Fibroblast of the aortic adventitia (primary cell): ENCODE data around the gene TMEM254. TPM values are rescaled to one million over a fixed set of nuclear protein-coding genes. Genes with fewer than 3 reads are reported as not detected.
A peak's percentile ranks its signal among the peaks of the same experiment; 100 is the strongest.

Experiments
- DNase-seq: peaks from one replicate; pipeline ENCODE4 v3.0.0-alpha.2; 2010; ENCODE audit warnings: low read depth
- H3K4me3 ChIP-seq: 2 replicates; pipeline ENCODE4 v1.5.1; 2011; ENCODE audit warnings: low read depth, mild to moderate bottlenecking, control low read depth, low read length, moderate library complexity
- total RNA-seq: library from RNA; depleted of rRNA; stranded (reverse); fragments of >200 nt; gene quantifications from 2 replicates; pipeline ENCODE4 v1.2.3, GENCODE V29; 2012; ENCODE audit warnings: low replicate concordance
- TF ChIP-seq, protein P1 (sequence below): IDR thresholded peaks from 2 replicates; pipeline ENCODE4 v1.5.1; 2011; ENCODE audit warnings: mild to moderate bottlenecking, low read length, control low read depth, inconsistent platforms; ENCODE audit not compliant: insufficient read depth

The TMEM254 gene
- total RNA-seq, 1 donor = 11.2 TPM

DNA sequence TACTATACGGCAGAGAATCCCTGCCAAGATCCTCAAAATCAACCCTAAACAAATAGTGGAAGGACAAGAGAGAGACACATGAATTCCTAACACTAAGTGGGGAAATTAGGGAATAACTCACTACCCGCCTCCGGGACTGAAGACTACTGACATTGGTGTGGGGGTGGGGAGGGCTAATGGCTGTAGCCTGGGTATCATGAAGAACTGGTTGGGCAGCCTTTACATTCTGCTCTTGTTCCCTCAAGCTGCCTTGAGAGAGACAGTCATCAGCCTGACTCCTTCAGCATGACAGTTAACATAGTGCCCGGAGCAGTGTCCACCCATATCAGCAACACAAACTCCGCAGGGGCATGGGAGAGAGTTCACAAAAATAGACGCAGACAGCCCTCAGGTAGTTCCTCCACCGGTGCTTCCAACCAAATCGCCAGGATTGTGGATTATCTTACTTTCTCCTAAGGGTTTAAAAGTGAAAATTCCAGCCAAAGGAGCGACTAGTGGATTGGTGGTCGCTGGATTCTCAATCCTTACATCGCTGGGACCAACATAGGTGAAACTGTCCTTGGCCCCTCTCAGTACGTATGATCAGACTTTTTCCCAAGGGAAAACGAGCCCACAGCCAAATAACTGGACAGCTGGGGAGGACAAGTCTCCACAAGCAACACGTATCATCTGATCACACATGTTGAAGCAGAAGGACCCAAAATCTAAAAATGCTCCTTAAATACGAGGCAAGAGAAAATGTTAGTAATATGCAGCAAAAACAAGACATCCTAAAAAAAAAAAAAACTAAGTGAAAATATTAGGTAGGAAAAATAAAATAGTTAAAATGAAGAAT is 22.6 kb downstream of the TMEM254 start:
- TF ChIP-seq, protein P1, sequence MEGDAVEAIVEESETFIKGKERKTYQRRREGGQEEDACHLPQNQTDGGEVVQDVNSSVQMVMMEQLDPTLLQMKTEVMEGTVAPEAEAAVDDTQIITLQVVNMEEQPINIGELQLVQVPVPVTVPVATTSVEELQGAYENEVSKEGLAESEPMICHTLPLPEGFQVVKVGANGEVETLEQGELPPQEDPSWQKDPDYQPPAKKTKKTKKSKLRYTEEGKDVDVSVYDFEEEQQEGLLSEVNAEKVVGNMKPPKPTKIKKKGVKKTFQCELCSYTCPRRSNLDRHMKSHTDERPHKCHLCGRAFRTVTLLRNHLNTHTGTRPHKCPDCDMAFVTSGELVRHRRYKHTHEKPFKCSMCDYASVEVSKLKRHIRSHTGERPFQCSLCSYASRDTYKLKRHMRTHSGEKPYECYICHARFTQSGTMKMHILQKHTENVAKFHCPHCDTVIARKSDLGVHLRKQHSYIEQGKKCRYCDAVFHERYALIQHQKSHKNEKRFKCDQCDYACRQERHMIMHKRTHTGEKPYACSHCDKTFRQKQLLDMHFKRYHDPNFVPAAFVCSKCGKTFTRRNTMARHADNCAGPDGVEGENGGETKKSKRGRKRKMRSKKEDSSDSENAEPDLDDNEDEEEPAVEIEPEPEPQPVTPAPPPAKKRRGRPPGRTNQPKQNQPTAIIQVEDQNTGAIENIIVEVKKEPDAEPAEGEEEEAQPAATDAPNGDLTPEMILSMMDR = no peak
- no peak overlapping the region for H3K4me3 ChIP-seq
- no peak for DNase-seq

GRCh38 chr10:80104066-80104926 is 25.8 kb downstream of the TMEM254 start:
- TF ChIP-seq, protein P1 = no peak
- no peak overlapping the region for H3K4me3 ChIP-seq
- peak; percentile 82 for DNase-seq

DNA sequence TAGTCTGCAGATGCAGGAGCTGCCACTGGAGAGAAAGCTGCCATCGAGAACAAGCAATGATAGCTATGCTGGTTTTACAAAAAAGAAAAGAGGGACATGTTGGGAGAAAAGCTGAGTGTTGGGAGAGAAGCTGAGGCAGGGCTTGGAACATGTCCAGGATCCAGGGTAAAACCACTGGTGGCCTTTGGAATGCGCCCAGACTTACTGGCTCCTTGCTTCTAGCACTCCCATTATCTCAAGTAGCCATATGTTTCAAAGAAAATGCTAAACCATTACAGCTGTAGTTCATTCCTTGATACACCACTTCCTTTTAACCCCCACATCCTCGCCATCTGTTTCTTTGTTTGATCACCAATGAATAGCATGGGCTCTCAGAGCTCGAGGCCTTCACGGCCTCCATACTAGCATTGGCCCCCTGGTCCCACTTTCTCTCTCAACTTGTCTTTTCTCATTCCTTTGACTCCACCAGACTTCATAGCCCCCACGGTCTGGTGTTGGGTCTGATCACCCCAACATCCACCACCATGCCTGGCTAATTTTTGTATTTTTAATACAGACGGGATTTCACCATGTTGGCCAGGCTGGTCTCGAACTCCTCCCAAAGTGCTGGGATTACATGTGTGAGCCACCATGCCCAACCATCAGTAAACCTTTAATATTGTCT is 30.2 kb downstream of the TMEM254 start:
- TF ChIP-seq, protein P1 = no peak
- no peak overlapping the region for H3K4me3 ChIP-seq
- DNase-seq = no peak

GRCh38 chr10:80110986-80111385 is 32.5 kb downstream of the TMEM254 start:
- no peak for DNase-seq
- H3K4me3 ChIP-seq = no peak overlapping the region
- TF ChIP-seq, protein P1 = no peak

DNA sequence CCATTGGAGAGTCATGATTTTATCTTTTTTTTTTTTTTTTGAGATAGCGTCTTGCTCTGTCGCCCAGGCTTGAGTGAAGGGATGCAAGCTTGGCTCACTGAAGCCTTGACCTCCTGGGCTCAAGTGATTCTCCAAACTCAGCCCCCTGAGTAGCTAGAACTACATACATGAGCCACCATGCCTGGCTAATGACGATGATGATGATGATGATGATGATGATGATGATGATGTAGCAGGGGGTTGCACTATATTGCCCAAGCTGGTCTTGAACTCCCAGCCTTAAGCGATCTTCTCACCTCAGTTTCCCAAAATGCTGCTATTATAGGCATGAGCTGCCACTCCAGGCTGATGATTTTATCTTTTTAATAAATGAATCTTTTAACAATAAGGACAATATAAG is 40.2 kb downstream of the TMEM254 start:
- no peak overlapping the region for H3K4me3 ChIP-seq
- no peak for DNase-seq
- TF ChIP-seq, protein P1 = no peak

DNA sequence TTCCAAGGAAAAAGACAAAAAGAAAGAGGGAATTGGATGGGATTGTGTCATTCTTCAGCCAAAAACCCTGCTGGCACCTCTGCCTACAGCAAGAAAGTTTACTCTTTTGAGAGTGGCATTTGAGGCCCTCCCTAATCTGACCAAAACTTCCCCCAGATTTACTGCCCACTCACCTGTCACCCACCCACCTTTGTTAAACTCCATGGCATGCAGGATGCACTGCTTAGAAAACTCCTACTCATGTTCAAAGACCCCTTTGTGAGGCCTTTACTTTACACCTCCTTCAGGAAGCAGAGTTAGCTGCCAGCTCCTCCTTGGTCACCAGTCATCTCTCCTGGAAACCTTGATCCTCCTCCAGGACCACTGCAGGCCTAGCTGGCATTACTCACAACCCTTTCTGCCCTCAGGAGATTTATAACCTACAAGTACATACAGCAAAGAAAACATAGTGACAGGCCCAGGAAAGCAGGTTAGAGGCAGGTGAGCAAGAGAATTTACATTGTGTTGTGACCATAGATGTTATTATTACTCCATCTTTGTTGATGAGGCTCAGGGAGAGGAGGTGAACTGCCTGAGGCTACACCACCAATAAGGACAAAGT is 43.7 kb downstream of the TMEM254 start:
- no peak overlapping the region for H3K4me3 ChIP-seq
- DNase-seq = no peak
- TF ChIP-seq, protein P1 = no peak
